ENCODE measurements around the gene ZC4H2.

DNA sequence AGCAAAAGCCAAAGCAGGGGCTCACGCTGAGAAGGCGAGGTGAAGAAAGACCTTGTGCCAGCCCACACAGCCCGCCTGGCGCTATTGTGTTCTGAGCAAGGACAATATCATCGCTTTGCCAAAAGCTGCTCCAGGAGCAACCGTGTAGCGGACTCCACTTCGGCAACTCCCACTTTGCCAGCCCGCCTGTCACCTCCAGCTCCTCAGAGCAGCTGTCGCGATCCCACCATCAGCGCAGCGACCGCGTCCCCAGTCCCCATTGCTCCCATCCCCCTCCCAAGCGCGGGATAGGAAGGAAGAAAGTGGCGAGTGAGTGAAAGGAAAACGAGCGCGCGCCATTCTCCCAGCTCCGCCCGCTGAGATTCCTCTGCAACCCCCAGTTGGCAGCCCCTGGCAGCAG lies 759 bp downstream of the ZC4H2 start:
- TF ChIP-seq, protein P1, sequence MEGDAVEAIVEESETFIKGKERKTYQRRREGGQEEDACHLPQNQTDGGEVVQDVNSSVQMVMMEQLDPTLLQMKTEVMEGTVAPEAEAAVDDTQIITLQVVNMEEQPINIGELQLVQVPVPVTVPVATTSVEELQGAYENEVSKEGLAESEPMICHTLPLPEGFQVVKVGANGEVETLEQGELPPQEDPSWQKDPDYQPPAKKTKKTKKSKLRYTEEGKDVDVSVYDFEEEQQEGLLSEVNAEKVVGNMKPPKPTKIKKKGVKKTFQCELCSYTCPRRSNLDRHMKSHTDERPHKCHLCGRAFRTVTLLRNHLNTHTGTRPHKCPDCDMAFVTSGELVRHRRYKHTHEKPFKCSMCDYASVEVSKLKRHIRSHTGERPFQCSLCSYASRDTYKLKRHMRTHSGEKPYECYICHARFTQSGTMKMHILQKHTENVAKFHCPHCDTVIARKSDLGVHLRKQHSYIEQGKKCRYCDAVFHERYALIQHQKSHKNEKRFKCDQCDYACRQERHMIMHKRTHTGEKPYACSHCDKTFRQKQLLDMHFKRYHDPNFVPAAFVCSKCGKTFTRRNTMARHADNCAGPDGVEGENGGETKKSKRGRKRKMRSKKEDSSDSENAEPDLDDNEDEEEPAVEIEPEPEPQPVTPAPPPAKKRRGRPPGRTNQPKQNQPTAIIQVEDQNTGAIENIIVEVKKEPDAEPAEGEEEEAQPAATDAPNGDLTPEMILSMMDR (conservative IDR thresholded peaks at IDR 0.05; ENCODE audit: low read depth, low read length): no peak
- no peak for TF ChIP-seq RAD21 (IDR thresholded peaks at IDR 0.05; ENCODE audit: low read length)
- TF ChIP-seq POLR2A (IDR thresholded peaks at IDR 0.05; ENCODE audit: low read depth, low read length): no peak
- no peak for TF ChIP-seq USF2 (IDR thresholded peaks at IDR 0.05; ENCODE audit: low read depth, low read length)
- no peak for TF ChIP-seq FOS (IDR thresholded peaks at IDR 0.05; ENCODE audit: low read depth, low read length)
- TF ChIP-seq MAFK (IDR thresholded peaks at IDR 0.05; ENCODE audit: low read depth, low read length): no peak
- no peak for TF ChIP-seq CEBPB (IDR thresholded peaks at IDR 0.05; ENCODE audit: low read depth, low read length)
- TF ChIP-seq, protein P2, sequence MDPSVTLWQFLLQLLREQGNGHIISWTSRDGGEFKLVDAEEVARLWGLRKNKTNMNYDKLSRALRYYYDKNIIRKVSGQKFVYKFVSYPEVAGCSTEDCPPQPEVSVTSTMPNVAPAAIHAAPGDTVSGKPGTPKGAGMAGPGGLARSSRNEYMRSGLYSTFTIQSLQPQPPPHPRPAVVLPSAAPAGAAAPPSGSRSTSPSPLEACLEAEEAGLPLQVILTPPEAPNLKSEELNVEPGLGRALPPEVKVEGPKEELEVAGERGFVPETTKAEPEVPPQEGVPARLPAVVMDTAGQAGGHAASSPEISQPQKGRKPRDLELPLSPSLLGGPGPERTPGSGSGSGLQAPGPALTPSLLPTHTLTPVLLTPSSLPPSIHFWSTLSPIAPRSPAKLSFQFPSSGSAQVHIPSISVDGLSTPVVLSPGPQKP (IDR thresholded peaks at IDR 0.05; ENCODE audit: borderline replicate concordance, low read depth, low read length): no peak
- no peak for TF ChIP-seq MXI1 (IDR thresholded peaks at IDR 0.05; ENCODE audit: borderline replicate concordance, low read depth, low read length)
- no peak for TF ChIP-seq BHLHE40 (IDR thresholded peaks at IDR 0.05; ENCODE audit: low read depth, low read length)
- TF ChIP-seq NFE2L2 (IDR thresholded peaks at IDR 0.05; ENCODE audit: low read depth, low read length): no peak
- no peak for TF ChIP-seq RFX5 (IDR thresholded peaks at IDR 0.05; ENCODE audit: low read depth, low read length)
- no peak for TF ChIP-seq SMC3 (IDR thresholded peaks at IDR 0.05; ENCODE audit: low read depth, low read length)
- no peak for TF ChIP-seq MAZ (IDR thresholded peaks at IDR 0.05; ENCODE audit: borderline replicate concordance, low read depth, low read length)

Data from IMR-90 (cell line).